Tongue (tissue), 2 donors: ENCODE results near the gene TMOD1. TPM values are rescaled to one million over a fixed set of nuclear protein-coding genes. Genes with fewer than 3 reads are reported as not detected.
"Not testable (repeated sequence)": the region's sequence is repeated elsewhere in the genome, so short reads cannot be mapped to it uniquely, and the experiment has no call there.

Source experiments
- DNase-seq: peaks from one replicate; pipeline ENCODE4 v3.0.0-alpha.2; 2015
- total RNA-seq: library from RNA; depleted of rRNA; stranded (reverse); fragments of >200 nt; gene quantifications from one replicate; pipeline ENCODE4 v1.2.3, GENCODE V29; 2014

TMOD1 gene
- total RNA-seq, 1 donor from 2014 or later: 103 TPM

DNA sequence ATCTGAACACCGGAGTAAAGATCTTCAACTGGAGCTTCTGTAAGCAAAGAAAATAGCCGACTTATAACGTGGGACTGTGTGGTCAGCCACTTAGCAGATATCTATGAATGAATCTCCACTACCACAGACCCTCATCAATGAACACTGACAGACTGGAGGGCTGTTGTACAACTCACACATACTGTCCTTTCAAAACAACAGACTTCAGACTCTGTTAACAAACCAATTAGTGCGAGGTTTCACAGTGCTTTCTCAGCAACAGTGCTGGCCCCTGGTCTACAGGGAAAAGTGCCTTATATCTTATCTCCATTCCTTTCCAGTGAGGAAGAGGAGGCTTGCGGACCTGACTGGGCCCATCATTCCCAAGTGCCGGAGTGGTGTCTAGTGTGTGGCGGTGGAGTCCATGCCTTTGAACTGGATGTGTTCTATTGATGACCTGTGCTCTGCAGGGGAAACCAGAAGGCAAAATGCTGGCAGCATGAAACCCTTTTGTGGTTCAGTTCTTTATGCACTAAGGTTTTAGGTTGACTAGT, 97.9 kb downstream of the TMOD1 start:
- DNase-seq: no peak

- no peak for DNase-seq
These were observed 99.2 kb downstream of the TMOD1 start for GRCh38 chr9:97600531-97601227.

DNA sequence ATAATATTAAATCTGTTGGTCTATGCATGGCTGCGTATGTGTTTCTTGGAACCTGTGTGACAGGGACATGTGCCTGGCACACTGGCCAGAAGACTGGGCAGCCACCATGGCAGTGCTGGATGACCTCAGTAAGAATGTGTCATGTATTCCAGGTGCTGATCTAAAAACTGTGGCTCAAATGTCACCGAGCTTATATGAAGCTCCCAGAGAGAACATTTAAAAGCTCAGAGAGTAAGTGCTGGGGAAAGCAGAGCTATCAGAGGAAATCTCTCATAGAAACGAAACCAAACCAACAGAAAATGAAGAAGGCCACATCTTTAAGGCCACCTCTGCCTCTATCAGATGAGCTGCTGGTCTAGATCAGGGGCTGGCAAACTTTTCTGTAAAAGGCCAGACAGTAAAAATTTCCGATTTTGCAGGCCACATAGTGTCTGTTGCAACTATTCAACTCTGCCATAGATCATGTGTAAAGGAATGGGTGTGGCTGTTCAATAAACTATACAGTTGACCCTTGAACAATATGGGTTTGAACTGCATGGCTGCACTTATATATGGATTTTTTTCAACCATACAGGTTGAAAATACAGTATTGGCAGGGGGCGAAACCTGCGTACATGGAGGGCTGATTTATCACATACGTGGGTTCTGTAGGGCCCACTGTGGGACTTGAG, 99.9 kb downstream of the TMOD1 start:
- no peak for DNase-seq

DNA sequence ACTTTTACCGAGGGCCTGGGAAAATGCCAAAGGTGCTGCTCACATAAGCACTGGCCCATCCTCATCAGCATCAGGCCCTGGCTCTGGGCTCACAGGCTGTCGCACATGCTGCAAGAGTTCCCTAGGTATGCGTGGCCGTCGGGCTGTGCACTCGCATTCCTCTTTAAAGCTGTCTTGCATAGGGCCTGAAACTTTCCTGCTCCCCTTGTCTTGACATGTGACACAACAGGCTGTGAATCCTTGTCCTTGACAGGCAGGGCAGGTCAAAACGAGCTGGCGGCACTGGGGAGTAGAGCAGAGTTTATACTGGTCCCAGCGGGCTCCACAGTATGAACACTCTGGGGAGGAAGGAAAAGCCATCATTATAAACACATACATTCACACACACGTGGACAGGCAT, 101.0 kb downstream of the TMOD1 start:
- DNase-seq: no peak

DNA sequence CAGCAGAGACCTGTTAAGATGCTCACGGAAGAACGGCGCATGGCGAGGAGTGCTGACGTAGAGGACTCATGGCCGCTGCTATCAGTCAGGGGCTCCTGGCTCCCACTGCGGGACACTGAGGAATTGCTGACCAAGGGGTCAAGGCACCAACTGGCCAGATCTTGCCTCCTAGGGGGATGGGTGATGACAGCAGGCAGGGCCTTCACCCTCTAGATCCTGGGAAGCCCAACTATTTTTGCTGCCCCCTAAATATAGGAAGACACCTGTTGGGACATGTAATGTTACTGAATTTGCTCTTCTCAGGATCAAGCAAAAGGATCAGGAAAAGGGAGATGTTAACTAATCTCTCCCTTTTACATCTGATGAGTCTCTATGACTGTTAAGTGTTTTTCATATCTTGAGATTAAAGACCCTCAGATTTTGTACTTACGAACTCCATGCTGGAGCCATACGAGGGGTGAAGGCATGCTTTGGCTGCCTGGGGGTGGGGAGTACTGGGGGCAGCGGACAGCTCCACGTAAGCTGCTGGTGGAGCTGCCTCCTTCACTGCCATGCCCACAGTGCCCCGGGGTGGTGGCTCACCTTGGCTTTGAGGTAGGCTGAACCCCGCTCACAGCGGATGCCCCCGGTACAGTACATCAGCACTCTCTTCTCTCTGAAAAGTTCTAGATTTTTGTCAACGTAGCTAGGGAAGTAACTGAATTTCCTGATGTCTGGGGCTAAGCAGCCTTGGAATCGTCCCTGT, 103.6 kb downstream of the TMOD1 start:
- peak; percentile 53 for DNase-seq

DNA sequence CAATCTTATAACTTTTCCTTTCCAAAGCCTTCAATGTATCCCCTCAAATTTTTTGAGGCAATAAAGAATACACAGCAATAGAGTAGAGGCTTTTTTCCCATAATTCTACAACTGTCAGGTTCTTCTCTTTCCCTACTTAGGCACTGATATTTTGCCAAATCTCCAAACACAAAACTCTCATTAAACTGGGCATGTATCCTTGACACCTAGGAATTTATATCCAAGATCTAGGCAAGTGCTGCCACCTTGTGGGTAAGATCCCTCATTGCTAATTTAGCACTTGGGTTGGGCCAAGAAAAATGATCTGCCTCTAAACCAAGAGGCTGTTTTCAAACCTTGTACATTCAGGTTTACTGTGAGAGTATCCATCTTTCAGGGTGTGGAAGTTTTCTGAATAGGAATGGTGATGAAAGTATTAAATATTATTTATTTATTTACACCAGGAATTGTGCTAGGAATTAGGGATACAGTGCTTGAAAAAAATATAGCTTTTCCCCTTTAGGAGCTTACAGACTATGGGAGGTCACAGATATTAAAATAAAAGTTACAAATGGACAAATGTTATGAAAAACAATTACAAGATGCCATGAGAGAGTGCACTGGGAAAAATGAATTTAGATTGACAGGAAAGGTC, 114.1 kb downstream of the TMOD1 start:
- peak; percentile 83 for DNase-seq

GRCh38 chr9:97617939-97618416, 116.5 kb downstream of the TMOD1 start:
- DNase-seq: no peak

GRCh38 chr9:97620063-97620462, 118.6 kb downstream of the TMOD1 start:
- DNase-seq: not testable (repeated sequence)

GRCh38 chr9:97622483-97622882, 121.0 kb downstream of the TMOD1 start:
- DNase-seq: not testable (repeated sequence)

- DNase-seq: no peak
These were observed 122.5 kb downstream of the TMOD1 start for GRCh38 chr9:97623946-97624345.

GRCh38 chr9:97625620-97626019, 124.2 kb downstream of the TMOD1 start:
- DNase-seq: no peak

- DNase-seq: no peak
These were observed 126.2 kb downstream of the TMOD1 start for GRCh38 chr9:97627624-97628023.

- no peak for DNase-seq
These were observed 127.2 kb downstream of the TMOD1 start for GRCh38 chr9:97628668-97629067.

GRCh38 chr9:97629156-97629555, 127.7 kb downstream of the TMOD1 start:
- DNase-seq: no peak

- DNase-seq: no peak
These were observed 129.1 kb downstream of the TMOD1 start for GRCh38 chr9:97630591-97630990.

DNA sequence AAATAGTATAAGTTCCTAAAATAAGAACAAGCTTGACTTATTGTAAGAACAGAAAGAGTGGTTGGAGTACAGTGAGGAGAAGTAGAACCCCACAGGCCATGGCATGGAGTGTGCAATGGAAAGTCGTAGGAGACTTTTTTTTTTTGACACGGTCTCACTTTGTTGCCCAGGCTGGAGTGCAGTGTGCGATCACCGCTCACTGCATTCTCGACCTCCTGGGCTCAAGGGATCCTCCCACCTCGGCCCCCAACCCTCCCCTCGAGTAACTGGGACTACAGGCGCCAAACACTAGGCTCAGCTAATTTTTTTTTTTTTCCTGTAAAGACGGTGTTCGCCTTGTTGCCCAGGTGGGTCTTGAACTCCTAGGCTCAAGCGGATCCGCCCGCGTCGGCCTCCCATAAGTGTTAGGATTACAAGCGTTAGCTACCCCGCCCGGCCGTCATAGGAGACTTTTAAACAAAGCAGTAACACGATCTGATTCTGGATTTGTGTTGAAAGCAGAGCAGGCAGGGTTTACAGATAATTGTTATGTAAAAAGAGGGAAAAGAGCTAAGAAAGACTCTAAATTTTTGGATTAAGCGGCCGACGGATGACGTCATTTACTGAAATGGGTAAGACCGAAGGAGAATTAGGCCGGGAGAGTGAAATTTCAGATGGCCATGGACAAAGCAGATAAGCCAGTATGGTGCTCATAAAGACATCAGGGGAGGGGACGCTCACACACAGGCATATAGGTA, 130.9 kb downstream of the TMOD1 start:
- peak; percentile 89 for DNase-seq

GRCh38 chr9:97632985-97633858, 131.8 kb downstream of the TMOD1 start, which contains the start of the genes NCBP1 and TSTD2:
Gene NCBP1, plus strand, starts transcription at chr9:97633821. Its CDS starts 61 bp downstream, at chr9:97633882.
Gene TSTD2, minus strand, starts transcription at chr9:97633368. Its CDS starts 5,806 bp downstream, at chr9:97627562.
- peak; percentile 99 for DNase-seq

DNA sequence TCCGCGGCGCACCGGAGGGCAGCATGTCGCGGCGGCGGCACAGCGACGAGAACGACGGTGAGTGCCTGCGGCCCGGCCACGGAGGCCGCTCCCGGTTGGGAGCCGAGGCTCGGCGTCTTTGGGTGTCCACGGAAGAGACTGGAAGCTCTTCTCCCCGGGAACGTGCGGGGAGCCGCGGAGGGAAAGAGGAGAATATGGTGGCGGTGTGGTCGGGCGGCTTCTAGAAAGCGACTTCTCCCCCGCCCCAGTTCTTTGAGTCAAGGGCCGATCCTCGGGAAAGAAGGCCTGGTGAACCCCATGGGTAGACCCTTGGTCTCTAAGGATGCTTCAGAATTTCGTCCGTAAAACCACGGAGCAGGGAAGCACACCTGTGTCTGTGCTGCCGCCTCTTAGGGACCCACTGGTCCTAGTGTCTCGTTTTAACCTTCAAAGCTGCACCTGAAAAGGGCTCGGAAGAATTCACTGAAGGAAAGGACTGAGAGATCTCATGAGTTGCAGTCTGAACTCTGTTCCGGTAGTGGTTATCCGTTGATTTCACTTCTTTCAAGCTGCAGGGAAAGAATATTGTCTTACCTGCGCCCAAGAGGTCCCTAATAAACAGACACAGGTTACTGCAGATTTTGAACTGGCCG, 132.5 kb downstream of the TMOD1 start:
- peak; percentile 28 for DNase-seq

GRCh38 chr9:97635026-97635425, 133.6 kb downstream of the TMOD1 start:
- no peak for DNase-seq

- no peak for DNase-seq
These were observed 135.4 kb downstream of the TMOD1 start for GRCh38 chr9:97636903-97637302.
